CD1c-positive myeloid dendritic cell (primary cell): ENCODE measurements around the gene CHD5.

ENCODE experiments used
- DNase-seq: peaks from one replicate; pipeline ENCODE4 v3.0.0-alpha.2; 2016; ENCODE audit errors: extremely low spot score

CHD5 gene

DNA sequence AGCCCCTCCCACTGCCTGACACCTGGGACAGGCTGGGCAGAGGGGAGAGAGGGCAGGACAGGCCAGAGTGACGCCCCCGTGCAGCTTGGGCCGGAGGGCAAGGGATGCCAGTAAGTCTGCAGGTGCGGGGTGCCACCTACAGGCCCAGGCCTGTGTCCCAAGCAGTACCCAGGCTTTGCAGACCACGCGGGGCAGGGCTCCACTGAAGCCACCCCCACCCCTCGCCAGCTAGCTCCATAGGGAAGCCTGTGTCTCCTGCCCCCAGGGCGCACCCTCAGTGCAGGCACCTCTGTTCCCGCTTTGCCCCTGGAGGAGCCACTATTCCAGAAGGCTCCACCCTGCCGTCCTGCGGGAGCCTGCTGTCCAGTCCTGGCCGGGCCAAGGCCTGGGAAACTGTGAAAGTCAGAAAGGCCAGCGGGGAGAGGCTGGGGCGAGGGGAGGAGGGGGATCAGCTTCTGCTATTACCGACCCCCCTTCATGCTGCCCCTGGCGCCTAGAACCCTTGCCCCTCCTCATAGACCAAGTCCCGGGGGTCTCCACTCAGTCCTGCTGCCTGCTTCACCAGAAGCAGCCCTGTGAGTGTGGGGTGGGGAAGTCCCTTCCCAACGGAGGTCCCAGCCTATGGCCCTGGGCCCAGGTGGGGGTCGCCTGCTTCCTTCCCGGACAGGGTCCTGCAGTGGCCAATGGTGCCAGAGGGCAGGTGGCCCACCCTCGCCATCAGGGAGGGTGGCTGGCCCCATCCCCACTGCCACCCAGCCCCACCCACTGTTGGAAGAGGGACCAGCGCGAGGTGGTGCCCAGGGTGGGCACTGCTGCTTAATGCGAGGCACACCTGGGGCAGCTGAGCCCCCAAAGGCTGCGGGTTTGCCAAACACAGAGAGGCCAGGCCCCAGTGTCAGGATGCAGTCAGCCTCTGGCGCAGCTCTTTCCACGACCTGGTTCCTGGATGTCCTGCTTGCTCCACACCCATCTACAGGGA, 80.0 kb downstream of the CHD5 start:
- DNase-seq, result no peak

DNA sequence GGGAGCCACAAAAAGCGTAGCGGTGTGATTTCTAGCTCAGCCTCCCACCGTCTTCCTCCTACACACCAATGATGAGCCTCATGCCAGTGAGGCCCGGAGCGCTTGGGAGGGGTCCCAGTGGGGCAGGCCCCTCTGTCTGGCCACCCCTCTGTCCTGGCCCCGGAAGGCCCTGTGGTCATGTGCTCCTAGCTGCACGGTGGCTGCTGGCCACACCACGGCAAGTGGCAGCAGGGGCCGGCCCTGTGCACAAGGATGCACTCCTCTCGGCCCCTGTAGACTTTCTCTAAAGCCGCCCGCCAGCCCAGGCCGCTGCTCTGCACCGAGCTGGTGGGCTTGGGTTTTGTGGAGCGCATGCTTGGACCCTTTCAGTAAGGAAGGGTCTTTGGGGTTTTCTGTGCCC, 80.8 kb downstream of the CHD5 start:
- DNase-seq, result no peak

DNA sequence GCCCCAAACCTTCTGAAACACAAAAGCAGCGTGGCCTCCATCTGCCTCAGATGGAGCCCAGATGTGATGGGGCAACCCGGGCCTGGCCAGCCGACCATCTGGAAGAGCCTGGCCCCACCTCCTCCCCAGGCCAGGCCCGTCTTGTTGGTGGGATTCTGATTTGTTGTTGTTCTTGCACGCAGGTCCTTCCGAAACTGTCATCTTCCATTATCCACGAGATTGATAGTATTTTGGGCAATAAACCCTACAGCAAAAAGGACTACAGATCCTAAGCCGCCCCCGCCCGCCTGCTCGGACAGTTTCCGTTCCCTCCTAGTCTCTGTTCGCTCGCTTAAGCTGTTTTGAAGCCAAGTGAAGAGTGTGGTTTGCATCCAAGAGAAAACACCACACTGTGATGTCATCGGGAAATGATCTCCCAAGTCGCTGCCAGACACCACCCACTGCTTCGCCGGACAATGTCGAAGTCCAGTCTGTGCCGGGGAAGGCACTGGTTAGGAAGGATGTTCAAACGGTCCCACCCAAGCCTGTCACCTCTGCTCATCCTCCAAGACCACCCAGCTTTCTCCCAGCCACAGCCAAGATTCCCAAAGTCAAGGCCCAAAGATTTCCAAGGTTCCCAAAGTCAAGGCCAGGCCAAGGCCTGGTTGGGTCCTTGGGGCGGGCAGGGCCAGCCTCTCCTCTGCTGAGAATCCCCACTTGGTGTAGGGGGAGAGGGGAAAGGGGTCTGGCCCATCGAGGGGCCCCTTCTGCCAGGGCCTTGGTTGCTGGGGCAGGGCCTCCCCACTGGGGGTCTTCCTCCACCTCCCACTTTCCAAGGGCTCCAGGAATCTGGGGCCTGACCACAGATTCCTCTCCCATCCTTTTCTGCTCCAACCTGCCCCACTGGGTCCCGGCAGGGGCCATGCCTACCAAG, 81.6 kb downstream of the CHD5 start:
- no peak for DNase-seq

DNA sequence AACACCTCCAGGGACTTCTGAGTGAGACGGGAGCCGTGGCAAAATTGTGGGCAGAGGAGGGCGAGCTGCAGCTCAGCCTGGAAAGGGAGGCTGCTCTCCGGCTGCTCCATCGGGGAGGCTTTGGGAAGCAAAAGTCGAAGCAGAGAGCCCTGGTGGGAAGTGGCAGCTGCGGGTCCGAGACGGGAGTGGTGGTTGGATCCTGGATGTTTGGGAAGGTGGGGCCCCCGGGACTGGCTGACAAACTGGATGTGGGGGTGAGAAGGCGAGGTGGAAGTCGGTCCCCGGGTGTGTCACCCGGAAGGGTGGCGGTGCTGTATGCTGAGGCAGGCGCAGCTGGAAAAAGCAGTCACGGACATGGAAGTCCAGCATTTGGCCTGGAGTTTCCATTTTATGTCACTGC, 82.3 kb downstream of the CHD5 start:
- DNase-seq, result no peak

DNA sequence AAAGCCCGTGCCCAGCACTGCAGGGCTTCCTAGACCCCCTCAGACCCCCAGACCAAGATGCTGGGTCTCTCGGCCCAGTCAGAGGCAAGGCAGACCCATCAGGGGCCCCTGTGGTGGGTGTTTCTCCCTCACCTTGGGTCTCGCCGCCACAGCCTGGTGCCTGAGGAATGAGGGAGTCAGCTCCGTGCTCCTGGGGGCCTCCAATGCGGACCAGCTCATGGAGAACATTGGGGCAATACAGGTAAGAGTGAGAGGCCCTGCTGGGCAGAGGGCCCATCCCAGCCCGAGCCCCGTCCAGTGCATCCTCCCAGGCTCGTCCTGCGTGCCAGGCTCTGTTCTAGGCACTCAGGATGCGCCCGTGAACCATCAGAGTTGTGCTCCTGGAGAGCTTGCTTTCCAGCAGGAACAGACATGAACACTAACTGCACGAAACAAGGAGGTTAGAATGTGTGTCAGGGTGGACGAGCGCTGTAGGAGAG, 83.0 kb downstream of the CHD5 start:
- DNase-seq, result no peak

DNA sequence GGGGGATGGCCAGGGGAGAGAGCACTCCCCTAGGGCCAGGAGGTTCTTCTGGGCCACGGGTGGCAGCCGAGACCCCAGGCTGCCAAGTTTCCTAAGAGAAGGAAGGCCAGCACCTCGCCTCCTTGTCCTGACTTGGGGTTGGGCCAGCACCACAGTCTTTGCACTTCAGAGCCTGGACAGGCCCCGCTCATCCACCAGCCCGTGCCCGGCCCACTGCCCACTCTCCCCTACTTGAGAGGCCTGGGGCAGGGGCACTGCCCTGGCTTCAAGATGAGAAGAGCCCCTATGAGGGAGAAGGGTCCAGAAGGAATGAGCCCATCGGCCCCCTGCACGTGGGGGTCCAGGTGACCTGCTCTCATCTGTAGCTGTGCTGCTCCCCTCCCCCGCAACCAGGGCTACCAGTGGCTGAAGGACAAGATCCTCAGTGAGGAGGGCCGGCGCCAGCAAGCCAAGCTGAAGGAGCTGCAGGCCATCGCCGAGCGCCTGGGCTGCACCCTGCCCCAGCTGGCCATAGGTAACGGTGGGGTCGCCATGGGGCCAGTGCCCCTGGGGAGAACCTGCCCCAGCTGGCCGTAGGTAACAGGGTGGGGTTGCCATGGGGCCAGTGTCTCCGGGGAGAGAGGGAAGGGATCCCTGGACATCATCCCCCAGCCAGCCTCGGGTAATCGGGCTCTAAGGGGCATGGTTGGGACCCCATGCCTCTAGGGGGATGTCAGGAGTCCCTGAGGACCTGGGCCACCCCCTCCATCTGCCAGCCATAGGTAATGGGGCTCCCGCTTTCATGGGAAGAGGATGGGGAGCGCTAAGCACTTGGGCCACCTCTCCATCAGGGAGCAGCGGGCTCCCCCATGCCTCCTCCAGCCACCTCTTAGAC, 83.6 kb downstream of the CHD5 start:
- DNase-seq, result no peak

DNA sequence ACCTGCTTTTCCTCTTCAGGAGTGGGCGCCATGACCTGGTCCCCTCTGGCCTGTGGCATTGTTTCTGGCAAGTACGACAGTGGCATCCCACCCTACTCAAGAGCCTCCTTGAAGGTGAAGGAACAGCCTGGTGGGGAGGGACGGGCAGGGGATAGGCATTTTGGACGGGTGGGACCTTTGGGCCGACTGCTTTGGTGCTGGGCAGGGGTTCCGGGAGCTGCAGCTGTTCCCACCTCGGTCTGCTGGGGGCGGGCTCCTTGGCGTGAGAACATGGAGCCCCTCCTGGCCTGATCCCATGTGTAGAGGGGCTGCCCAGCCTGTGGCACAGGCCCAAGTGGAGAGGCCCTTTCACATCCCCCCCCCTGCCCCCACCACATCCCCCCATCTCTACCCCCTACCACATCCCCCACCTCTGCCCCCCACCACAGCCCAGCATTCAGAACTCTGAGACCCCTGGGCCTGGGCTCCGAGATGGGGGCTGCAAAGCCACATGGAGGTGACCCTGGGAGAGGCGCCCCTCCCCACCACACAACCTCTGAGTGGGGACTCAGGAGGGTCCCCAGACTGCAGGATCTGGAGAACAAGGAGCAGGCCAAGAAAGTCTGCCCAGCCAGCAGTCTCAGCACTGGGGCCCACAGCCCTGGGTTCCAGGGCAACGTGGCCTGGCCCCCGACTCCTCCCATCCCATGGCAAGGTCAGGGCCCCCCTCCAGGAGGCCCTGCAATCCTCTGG, 84.4 kb downstream of the CHD5 start:
- no peak for DNase-seq

DNA sequence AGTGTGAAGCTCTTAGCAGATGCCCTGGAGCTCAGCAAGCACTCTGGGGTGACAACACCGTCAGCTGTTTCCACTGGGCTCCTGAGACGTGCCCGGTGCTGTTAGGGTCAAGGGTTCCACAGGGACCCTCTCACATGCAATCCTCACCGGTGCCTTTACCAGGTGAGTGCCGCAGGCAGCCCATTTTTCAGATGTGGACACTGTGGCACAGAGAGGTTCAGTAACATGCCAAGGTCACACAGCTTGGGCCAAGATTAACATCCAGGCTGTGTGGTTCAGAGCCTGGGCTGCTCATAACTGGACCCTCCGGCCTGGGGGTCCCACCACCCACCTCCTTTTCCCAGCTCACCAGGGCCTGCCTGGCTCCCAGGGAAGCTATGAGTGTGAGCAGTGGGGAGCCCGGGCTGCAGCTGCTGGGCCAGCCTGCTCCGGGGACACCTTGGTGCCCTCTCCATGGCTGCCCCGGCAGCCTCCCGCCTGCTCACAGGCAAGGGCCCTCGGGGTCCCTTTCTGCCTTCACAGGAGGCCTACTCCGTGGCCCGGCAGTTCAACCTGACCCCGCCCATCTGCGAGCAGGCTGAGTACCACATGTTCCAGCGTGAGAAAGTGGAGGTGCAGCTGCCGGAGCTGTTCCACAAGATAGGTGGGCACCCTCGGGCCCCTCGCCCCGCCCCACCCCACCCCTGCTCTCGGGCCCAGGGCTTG, 85.2 kb downstream of the CHD5 start:
- no peak for DNase-seq

DNA sequence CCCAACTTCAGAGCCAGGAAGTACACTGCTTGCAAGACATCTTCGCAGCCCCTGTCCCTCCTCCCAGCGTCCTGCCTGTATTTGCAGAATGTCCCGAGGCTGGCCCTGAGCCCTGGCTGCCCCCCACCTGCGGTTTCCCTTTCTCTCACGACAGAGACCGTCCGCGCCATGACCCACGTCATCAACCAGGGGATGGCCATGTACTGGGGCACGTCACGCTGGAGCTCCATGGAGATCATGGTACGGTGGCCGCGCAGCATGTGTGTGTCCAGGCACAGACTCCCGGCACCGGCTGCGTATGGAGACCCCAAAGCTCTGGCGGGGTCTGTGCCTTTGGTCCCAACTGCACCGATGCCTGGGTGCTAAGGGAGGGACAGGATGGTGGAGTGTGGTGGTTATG, 85.9 kb downstream of the CHD5 start:
- DNase-seq, result no peak

DNA sequence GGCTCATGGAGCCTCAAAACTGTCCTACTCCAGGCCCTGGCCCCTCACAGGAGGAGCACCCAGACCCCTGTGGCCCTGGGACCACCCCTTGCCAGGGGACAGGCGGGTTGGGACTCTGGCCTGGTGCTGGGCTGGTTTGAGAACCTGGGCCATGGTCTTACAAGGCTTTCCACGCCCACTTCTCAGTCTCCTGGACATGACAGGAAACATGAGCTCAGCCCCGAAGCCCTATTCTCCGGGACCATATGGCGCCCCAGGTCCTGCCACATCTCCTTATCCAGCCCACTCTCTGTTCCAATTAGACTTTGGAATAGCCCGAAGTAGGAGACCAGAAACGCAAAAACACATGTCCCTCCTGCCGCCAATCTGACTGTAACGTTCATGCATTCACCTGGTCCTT, 86.5 kb downstream of the CHD5 start:
- DNase-seq, result no peak

DNA sequence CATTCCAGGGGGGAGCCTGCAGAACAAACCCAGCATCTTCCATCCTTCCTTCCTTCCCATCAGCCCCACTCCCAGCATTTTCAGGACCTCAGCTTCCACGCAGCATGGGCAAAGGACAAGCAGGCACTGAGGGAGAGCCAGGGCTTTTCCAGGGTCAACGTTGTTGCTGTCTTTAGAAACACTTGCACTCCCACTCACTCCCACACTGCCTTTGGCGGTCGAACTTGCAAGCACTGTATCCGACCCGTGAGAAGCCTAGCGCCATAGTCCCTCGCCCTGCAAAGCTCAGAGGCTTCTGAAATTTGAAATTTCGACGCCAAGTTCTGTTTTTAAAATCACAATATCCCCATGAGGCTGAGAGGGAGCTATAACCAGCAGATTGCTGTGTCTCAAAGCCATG, 87.0 kb downstream of the CHD5 start:
- DNase-seq, result no peak

DNA sequence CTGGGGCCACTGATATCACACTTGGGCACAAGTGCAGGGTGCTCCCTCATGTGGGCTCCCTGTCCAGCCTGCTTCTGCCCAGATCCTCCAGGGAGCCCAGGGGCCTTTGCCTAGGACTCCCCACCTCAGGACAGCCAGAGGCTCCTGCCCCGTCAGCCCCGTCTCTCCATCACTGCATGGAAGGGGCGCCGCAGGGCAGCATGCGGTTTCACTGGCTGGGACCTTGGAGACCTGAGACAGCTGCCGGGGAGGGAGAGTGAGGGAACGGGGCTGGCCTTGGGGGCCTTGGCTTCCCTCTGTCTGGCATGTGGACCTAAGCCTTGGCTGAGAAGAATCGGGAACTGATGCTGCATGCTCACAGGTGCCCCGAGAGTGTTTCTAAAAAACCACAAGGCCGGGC, 87.9 kb downstream of the CHD5 start:
- DNase-seq, result no peak

DNA sequence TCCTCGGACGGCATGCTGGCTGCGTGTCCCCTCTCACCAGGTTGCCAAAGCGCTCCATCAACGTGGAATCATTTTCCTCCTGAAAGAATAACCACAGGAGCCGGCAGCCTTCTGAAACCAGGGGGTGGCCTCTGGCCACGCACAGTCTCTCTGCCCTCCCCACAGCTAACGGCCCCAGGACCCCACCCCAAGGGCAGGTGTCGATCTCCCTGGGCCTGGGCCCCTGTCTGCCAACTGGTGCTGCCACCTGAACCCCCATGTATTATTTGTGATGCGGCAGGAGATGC, 88.4 kb downstream of the CHD5 start:
- DNase-seq, result no peak

DNA sequence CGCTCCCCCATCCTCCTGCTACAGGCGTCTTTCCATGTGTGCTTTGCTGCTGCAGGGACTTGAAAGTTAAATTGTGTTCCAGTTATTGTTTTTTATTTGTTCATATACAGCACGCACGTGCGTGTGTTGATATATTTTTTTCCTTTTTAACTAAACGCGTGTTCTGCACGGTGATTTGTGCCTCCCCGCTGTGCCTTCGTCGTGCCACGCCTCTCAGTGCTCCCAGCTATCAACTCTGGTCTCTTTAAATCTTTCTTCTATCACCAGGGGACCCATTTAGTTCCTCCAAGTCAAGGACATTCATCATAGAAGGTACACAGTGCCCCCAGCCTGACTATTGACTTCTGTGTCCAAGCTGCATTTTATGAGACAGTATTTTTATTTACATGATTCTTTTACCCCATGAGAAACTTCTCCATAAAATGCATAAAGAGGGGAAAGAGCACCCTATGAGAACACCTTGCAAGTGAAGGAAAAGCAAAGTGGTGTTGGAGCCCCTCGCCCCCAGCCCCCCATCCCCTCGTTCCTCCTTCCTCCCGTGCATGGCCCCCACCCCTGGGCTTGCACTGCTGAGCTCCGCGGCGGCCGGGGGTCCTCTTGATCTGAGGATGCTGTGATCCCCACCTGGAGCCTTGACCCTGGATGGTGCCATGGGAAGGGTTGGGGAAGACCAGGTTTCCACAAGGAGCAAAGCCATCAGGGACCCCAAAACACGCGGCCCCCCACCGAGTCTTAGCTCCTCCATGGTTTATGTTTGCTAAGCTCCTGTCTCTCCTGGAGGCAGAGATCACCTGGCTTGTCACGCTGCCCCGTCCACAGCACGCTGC, 88.9 kb downstream of the CHD5 start:
- no peak for DNase-seq

DNA sequence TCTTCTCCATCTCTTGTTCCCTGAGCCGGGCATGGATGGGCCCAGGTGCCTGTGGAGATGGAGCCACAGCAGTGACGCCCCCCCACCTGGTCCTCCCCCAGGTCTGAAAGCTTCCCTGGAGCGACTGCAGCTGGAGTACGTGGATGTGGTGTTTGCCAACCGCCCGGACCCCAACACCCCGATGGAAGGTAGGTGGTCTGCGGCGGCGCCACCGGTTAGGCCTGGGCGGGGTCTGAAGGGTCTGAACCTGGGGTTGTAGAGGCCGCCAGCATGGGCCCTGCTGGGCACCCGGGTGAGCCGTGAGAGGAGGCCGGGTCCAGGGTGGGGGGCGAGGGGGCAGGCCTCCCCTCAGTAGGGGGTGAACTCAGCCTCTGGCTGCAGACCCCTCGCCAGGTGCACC, 89.8 kb downstream of the CHD5 start:
- no peak for DNase-seq

DNA sequence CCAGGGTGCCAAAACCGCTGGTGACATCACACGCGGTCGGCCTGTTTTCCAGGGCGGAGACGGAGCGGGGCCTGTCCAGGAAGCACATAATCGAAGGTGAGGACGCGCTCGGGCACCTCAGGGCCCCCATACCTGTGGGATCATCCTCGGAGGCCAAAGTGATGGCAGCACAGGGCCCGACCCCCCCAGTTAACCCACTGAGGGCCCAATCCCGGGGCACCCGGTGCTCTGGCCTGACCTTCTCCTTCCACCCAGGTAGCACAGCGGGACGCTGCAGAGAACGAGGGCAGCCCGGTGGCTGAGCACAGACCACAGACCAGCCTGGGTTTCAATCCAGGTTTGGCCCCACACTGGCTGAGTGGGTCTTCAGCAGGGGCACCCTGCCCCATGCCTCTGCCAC, 91.2 kb downstream of the CHD5 start:
- DNase-seq, result no peak

DNA sequence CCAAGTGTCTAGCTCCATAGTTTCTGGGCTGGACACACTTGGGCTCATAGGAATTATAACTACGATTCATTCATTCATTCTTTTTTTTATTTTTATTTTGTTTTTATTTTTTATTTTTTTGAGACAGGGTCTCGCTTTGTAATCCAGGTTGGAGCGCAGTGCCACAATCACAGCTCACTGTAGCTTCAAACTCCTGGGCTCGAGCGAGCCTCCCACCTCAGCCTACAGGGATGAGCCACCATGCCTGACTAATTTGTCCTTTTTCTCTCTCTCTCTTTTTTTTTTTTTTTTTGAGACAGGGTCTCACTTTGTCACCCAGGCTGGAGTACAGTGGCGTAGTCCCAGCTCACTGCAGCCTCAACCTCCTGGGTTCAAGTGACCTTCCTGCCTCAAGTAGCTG, 92.2 kb downstream of the CHD5 start:
- no peak for DNase-seq

DNA sequence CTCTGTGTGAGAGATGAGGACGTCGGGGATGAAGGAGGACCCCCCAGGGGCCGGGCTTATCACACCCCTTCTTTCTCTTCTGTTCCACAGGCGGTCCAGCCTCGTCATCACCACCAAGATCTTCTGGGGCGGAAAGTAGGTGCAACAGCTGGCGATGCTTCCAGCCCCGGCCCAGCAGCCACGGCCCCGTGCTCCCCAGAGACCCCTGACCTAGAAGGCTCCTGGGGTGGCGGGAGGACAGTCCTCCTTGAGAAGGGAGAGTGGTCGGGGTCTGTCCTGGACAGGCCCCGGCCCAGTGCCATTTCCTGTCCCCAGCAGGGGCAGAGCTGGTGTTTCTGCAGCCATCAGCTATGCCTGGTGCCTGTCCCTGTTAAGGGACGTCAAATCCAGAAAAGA, 92.7 kb downstream of the CHD5 start:
- DNase-seq, result no peak

DNA sequence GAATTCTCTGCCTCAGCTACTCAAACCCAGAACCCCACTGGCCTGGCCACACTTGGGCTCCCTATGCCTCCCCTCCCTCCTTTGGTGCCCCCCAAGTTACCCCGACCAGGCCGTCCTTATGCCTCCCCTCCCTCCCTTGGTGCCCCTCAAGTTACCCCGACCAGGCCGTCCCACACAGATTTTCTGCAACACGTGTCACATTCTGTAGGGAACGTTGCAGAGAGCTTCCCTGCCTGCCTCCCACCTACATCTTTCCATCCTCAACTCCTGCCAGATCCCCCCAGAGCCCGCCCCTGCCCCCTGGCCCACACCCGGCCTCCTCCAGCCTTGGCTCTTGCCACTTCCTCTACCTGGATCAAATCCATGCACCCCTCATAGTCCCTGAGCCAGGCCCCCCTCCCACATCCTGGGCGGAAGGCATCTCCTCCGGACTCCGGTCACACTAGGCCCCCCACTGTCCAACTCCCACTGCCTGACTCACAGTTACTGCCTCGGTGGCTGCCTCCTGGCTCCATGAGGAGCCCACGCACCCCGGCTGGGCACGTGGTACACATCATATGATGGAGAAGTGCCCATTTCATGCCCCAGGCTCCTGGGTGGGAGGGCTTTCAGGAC, 93.3 kb downstream of the CHD5 start:
- DNase-seq, result no peak
